GM10248 (cell line): Measurements from ENCODE around the gene GLIS1.

ENCODE experiments used
- CTCF ChIA-PET: fragments of 300-600 bp; sonication (Branson Sonifier 250); formaldehyde crosslinking; extraction: SDS; loops from one replicate; lab custom pipeline; 2021; ENCODE audit warnings: antibody characterized with exemption; lab: Yijun Ruan, JAX
- POLR2A ChIA-PET: fragments of 350-650 bp; sonication (Branson Sonifier 250); formaldehyde crosslinking; extraction: SDS; loops from one replicate; lab custom pipeline; 2020; ENCODE audit warnings: antibody characterized with exemption; lab: Yijun Ruan, JAX
- DNase-seq: peaks from one replicate; pipeline ENCODE4 v3.0.0; 2012; ENCODE audit errors: extremely low spot score
- CTCF ChIP-seq: IDR thresholded peaks from 2 replicates; pipeline ENCODE4 v1.5.1; 2012; ENCODE audit warnings: mild to moderate bottlenecking, low read depth; ENCODE audit errors: extremely low read depth, missing control alignments, control extremely low read depth

Gene GLIS1

DNA sequence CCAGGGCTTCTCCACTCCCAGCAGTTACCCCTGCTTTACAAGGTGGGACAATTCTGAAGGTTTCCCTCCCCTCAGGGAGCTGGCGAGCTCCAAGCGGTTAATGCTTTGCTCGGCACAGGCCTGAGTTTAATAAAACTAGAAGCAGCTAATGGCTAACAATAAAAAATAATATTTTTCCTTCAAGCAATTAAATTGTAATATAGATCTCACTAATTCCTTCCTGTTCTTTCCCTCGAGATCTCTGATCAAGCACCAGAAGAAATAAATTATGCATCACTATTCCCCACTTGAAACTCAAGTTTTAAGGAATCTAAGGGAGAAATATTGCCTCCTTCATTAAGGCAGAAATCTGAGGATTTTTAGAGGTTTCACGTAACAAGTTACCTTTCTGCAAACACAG, 42.9 kb downstream of the GLIS1 start:
- POLR2A ChIA-PET = no interaction called here
- CTCF ChIA-PET = no interaction called here
- no peak for TF ChIP-seq CTCF
- DNase-seq = no peak

GRCh38 chr1:53695116-53695515, 43.8 kb downstream of the GLIS1 start:
- ChIA-PET CTCF (no interaction called here), POLR2A (no interaction called here)
- no peak for TF ChIP-seq CTCF
- no peak for DNase-seq

DNA sequence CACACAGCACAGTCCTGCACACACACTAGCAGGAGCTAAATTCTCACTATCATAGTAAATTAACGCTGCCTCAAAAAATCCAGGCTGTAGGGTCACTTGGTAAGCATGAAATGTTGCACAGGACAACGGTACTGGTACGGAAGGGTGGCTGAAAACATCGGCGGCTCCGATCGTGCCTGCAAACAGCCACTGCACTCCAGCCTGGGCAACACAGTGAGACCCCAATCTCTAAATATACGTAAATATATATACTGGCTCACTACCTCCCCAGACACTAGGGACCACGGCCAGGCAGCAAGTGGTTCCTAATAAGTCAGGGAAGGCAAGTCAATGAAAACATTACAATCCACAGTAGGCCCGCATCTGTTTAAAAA, 44.3 kb downstream of the GLIS1 start:
- TF ChIP-seq CTCF = no peak
- ChIA-PET POLR2A (no interaction called here), CTCF (no interaction called here)
- DNase-seq = no peak

DNA sequence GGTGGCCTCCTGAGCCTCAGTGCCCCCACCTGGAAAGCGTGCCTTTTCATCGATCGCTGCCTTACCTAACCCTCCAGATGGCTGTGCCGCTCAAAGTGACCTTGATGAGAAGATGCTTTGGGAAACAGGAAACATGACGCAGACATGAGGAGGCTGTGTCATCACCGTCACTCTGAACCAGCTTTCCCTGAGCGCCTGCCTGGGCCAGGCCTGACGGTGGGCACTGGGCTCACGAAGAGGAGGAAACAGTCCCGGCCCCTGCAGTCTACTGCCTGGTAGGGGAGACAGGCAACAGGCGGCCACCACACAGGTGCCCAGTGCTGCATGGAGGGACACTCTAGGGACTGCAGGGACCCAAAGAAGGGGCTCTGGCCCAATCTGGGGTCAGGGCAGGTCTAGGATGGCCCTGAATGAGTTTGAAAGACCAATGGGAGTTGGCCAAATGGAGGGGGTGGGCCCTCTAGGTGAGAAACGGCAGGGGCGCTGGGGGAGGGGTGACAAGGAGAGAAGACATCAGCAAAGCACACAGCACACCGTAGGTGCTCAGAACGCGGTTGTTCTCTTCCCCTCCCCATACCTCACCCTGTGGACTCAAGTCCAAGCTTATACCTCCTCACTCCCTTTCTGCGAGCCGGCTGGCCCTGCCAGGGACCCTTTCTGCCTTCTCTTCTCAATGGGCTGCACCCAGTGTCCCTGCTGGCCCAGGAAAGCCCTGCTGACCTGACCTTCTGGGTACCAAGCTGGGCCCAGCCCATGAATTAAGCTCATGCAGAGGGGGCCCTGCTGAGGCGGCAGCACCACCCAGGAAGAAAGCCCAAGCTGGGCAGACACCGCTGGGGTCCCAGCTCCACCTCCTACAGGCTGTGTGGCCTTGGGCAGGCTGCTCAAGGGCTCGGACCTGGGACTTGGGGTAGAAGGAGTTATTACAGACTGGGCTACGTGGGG, 44.9 kb downstream of the GLIS1 start:
- POLR2A ChIA-PET = no interaction called here
- no peak for TF ChIP-seq CTCF
- no peak for DNase-seq
- CTCF ChIA-PET = no interaction called here

DNA sequence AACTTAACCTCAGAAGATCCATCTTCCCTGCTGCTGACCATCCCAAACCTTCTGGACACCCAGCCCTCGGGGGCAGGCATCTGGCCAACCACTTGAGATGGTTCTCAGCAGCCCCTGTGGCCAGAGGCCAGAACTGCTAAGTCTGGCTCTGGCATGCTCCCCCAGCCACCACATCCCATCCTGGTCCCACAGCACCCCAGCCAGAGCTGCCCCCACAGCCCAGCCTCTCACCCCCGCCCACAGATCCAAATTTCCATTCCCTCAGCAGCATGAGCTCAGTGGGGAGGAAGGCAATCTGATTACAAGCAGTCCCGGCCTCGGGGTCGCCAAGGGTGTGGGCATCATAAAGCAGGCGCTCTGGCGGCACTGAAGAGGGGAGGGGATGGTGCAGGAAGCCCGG, 45.6 kb downstream of the GLIS1 start:
- CTCF ChIA-PET = no interaction called here
- no peak for TF ChIP-seq CTCF
- no peak for DNase-seq
- POLR2A ChIA-PET = no interaction called here

DNA sequence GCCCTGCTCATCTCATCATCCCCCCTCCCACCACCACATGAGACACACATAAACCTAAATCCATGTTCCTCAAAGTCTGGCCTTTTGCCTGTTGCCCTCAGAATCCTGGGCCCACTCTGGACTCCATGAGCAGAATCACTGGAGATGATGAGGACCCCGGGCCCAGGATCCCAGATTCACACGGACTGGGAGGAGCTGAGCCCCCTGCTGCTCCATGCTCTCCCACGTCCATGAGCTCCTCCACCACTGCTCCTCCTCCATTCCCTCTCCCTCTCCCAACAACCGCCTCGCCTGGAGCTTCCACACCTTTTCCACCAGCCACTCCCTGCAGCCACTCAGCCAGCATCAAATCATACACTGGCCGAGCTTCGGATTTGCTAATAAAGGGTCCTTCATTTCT, 47.6 kb downstream of the GLIS1 start:
- DNase-seq = no peak
- ChIA-PET CTCF (no interaction called here), POLR2A (no interaction called here)
- TF ChIP-seq CTCF = no peak
